Adipocyte (in vitro differentiated cells): ENCODE results near the gene BRME1.
"Not testable (repeated sequence)": the region's sequence is repeated elsewhere in the genome, so short reads cannot be mapped to it uniquely, and the experiment has no call there.

ENCODE experiments used
- DNase-seq: peaks from one replicate; pipeline ENCODE4 v3.0.0-alpha.2; 2015; ENCODE audit warnings: low read depth
- H3K27me3 ChIP-seq: replicated peaks from 2 replicates; pipeline ENCODE4 v1.7.0; 2013; ENCODE audit warnings: mild to moderate bottlenecking, low read length, moderate library complexity; ENCODE audit not compliant: control insufficient read depth, insufficient read depth
- H3K36me3 ChIP-seq: 2 replicates; pipeline ENCODE4 v1.7.0; 2013; ENCODE audit warnings: low read length, mild to moderate bottlenecking, moderate library complexity; ENCODE audit not compliant: control insufficient read depth, insufficient read depth, severe bottlenecking
- H3K4me1 ChIP-seq: 2 replicates; pipeline ENCODE4 v1.7.0; 2013; ENCODE audit warnings: mild to moderate bottlenecking, low read length, moderate library complexity; ENCODE audit not compliant: control insufficient read depth, insufficient read depth
- H3K4me3 ChIP-seq: 2 replicates; pipeline ENCODE4 v1.7.0; 2013; ENCODE audit warnings: mild to moderate bottlenecking, low read length, moderate library complexity
- H3K9ac ChIP-seq: 2 replicates; pipeline ENCODE4 v1.7.0; 2013; ENCODE audit warnings: mild to moderate bottlenecking, low read length, moderate library complexity
- H3K9me3 ChIP-seq: 2 replicates; pipeline ENCODE4 v1.7.0; 2013; ENCODE audit warnings: mild to moderate bottlenecking, low read length, moderate library complexity; ENCODE audit not compliant: control insufficient read depth

BRME1 gene

DNA sequence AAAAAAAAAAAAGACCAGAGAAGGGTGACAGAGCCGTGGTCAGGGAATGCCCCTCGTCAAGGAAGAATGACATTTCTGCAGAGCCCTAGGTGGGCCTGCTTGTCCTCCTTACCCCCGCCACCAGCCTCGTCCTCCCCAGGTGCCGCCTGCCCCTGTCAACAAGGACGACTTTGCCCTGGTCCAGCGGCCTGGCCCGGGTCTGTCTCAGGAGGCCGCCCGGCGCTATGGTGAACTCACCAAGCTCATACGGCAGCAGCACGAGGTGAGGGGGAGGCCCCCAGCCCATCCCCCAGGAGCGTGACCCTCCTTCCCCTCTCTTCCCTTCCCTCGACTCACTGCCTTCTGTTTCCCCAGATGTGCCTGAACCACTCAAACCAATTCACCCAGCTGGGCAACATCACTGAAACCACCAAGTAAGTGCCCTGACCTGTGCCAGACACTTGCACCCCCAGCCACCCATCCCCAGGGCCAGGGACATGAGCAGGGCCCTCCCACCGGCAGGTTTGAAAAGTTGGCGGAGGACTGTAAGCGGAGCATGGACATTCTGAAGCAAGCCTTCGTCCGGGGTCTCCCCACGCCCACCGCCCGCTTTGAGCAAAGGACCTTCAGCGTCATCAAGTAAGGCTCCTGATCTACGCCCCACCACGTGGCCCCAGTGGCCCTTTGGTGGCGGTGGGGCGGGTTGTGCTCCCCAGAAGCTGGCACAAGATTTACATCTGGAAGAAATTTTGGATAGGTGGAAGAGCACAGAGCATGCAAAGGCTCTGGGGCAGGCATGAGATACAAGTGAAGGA, 17.5 kb upstream of the BRME1 start:
- Histone ChIP-seq H3K4me3 (no peak overlapping the region), H3K9me3 (no peaks in the 10 kb centered on the region), H3K36me3 (peaks cover 51% of the 10 kb centered on the region), H3K9ac (no peak overlapping the region), H3K4me1 (no peaks in the 10 kb centered on the region), H3K27me3 (no peaks in the 10 kb centered on the region)
- no peak for DNase-seq

DNA sequence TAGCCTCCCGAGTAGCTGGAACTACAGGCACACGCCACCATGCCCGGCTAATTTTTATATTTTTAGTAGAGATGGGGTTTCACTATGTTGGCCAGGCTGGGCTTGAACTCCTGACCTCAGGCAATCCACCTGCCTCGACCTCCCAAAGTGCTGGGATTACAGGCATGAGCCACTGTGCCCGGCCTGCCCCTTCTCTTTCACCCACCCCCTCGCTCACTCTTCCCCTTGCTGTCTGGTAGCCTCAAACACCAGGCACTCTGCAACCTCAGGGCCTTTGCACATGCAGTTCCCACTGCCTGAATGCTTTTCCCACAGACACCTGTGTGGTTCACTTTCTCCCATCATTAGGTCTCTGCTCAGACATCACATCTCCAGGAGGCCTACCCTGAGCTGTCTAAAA, 16.2 kb upstream of the BRME1 start:
- not testable (repeated sequence) for H3K9ac ChIP-seq, H3K9me3 ChIP-seq, H3K27me3 ChIP-seq, DNase-seq, H3K4me3 ChIP-seq, H3K4me1 ChIP-seq
- peaks cover 49% of the 10 kb centered on the region for H3K36me3 ChIP-seq

DNA sequence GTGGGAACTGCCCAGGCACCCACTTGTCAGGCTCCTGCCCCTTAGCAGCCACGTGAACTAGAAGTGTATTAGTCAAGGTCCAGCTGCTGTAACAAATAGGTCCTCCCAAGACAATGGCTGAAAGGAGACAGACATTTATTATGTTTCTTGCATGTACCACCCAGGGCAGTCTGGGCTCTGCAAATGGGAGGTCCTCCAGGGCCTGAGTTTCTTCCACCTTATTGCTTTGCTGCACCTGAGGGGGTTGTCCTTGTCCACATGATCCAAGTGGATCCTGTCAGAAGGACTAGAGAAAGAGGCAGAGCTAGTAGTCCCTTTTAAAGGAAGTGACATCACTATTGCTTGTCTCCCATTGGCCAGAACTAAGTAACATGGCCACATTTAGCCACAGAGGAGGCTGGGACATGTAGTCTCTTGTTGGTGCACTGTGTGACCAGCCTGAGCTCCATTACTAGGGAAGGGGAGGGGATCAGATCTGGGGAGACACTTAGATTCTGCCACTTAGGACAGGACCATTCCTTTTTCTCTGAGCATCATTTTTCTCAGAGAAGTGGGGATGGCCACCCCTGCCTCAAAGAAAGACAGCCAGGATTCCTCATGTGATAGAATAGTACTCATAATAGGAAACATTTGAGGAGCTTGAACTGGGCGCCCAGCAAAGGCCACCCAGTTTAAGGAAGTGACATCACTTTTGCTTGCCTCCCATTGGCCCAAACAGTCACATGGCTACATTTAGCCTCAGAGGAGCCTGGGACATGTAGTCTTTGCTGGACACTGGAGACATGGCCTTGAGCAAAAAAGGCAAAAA, 15.2 kb upstream of the BRME1 start:
- Histone ChIP-seq H3K9ac (no peak overlapping the region), H3K36me3 (peaks cover 41% of the 10 kb centered on the region), H3K4me1 (no peaks in the 10 kb centered on the region), H3K4me3 (no peak overlapping the region), H3K27me3 (no peaks in the 10 kb centered on the region), H3K9me3 (no peaks in the 10 kb centered on the region)
- DNase-seq = peak; percentile 51

DNA sequence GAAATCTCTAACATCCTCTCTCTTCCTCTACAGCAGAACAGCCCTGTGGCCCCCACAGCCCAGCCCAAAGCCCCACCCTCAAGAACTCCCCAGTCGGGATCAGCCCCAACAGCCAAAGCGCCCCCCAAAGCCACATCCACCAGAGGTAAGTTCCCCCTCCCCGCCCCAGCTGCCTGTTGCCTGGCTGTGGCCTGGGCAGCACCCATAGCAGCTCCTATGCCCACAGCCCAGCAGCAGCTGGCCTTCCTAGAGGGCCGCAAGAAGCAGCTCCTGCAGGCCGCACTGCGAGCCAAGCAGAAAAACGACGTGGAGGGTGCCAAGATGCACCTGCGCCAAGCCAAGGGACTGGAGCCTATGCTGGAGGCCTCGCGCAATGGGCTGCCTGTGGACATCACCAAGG, 14.6 kb upstream of the BRME1 start:
- Histone ChIP-seq H3K27me3 (no peaks in the 10 kb centered on the region), H3K9me3 (no peaks in the 10 kb centered on the region), H3K9ac (no peak overlapping the region), H3K4me3 (no peak overlapping the region), H3K4me1 (no peaks in the 10 kb centered on the region), H3K36me3 (peaks cover 45% of the 10 kb centered on the region)
- no peak for DNase-seq

DNA sequence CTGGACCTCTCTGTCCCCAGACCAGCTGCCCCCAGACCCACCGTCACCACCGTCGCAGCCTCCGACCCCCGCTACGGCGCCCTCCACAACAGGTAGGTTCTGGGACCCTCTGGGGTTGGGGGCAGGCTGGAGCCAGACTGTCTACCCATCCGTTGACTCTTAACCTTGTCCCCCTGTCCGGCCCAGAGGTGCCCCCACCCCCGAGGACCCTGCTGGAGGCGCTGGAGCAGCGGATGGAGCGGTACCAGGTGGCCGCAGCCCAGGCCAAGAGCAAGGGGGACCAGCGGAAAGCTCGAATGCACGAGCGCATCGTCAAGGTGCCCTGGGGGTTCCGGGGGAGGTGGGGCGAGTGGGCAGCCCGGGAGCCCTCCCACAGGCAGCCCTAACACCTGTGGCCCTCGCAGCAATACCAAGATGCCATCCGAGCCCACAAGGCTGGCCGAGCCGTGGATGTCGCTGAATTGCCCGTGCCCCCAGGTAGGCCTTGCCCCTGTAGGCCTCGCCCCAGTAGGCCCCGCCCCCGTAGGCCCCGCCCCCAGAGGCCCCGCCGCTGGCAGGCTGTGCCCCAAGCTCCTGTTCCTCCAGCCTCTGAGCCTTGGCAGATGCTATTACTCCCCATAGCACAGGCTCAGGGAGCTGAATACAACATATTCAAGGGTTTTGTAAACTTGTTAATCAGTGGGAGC, 13.0 kb upstream of the BRME1 start:
- Histone ChIP-seq H3K9ac (no peak overlapping the region), H3K4me3 (no peak overlapping the region), H3K36me3 (peaks cover 45% of the 10 kb centered on the region), H3K27me3 (no peaks in the 10 kb centered on the region), H3K4me1 (no peaks in the 10 kb centered on the region), H3K9me3 (no peaks in the 10 kb centered on the region)
- no peak for DNase-seq

DNA sequence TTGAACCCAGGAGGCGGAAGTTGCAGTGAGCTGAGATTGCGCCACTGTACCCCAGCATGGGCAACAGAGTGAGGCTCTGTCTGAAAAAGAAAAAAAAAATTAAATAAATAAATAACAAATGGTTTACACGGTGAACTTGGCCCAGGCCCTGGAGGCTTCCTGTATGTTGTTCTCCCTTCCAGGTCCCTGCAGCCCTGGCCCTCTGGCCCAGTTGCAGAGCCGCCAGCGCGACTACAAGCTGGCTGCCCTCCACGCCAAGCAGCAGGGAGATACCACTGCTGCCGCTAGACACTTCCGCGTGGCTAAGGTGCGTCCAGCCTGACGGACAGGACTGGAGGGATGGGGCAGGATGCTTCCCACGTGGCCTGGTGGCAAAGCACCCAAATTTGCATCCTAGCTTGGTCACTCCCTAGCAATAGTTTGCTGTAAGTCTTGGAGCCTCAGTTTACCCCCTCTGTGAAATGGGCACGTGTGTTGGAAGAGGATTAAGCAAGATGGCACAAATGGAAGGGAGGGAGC, 12.0 kb upstream of the BRME1 start:
- peaks cover 47% of the 10 kb centered on the region for H3K36me3 ChIP-seq

DNA sequence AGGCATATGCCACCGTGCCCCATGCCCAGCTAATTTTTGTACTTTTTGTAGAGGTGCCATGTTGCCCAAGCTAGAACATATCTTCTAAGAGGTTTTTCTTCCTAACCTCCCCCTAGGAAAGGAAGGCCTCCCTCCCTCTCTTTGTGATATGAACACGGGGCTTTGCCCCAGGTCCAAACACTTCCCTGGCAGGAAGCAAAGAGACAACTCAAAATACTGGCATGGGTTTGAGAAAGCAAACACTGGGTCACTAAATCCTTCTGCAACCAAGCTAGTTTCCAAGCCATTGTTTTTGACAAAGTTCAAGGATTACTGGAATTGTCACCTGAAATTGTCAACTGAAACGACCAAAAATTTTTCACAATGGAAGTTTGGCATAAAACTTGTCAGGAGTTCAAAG, 8.9 kb upstream of the BRME1 start:
- no peak for DNase-seq
- peaks cover 33% of the 10 kb centered on the region for H3K36me3 ChIP-seq
- H3K4me1 ChIP-seq = no peaks in the 10 kb centered on the region
- H3K4me3 ChIP-seq = no peak overlapping the region
- no peaks in the 10 kb centered on the region for H3K9me3 ChIP-seq
- H3K27me3 ChIP-seq = no peaks in the 10 kb centered on the region
- no peak overlapping the region for H3K9ac ChIP-seq

More for the DNA sequence above, 12.0 kb upstream of the BRME1 start:
- DNase-seq = no peak
- no peaks in the 10 kb centered on the region for H3K4me1 ChIP-seq
- H3K27me3 ChIP-seq = no peaks in the 10 kb centered on the region
- no peaks in the 10 kb centered on the region for H3K9me3 ChIP-seq
- H3K4me3 ChIP-seq = no peak overlapping the region
- H3K9ac ChIP-seq = no peak overlapping the region

DNA sequence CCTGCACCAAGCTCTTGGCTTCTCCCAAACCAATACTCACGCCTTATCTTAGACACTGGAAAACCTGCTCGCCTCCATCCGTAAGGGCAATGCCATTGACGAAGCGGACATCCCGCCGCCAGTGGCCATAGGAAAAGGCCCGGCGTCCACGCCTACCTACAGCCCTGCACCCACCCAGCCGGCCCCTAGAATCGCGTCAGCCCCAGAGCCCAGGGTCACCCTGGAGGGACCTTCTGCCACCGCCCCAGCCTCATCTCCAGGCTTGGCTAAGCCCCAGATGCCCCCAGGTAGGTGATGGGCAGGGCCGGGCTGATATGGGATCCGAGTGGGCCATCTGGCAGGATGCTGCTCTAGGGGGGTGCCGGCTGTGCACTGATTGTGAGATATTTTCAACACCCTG, 7.4 kb upstream of the BRME1 start:
- H3K4me1 ChIP-seq = no peaks in the 10 kb centered on the region
- H3K9me3 ChIP-seq = no peaks in the 10 kb centered on the region
- H3K4me3 ChIP-seq = no peak overlapping the region
- peaks cover 33% of the 10 kb centered on the region for H3K36me3 ChIP-seq
- DNase-seq = no peak
- H3K27me3 ChIP-seq = no peaks in the 10 kb centered on the region
- no peak overlapping the region for H3K9ac ChIP-seq

DNA sequence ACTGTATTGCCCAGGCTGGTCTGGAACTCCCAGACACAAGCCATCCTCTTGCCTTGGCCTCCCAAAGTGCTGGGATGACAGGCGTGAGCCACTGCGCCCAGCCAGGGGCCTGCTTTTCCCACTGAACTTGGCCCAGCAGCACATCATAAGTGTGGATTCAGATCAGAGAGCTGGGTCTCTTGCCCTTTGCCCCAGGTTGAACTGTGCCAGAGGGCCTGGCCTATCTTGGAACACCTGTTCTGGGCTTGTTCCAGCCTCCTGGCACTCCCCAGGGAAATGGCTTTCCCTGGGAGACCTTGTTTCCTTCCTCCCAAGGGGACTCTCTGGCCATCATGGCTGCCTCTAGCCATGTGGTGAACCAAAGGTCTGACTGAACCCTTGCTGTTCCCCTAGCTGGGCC, 3.5 kb upstream of the BRME1 start:
- peaks cover 9% of the 10 kb centered on the region for H3K4me1 ChIP-seq
- DNase-seq = no peak
- no peaks in the 10 kb centered on the region for H3K27me3 ChIP-seq

DNA sequence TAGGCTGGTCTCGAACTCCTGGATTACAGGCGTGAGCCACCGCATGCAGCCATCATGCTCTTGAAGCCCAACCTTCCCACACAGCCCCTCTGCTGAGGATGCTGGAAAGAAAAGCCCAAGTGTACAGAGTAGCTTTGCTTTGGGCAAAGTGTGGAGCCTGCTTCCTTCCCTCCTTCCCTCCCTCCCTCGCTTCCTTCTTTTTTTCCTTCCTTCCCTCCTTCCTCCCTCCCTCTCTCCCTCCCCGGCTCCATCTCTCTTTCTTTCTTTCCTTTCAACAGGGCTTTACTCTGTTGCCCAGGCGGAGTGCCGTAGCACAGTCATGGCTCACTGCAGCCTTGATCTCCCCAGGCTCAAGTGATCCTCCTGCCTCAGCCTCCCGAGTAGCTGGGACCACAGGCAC, 2.8 kb upstream of the BRME1 start:
- peaks cover 9% of the 10 kb centered on the region for H3K4me1 ChIP-seq
- H3K9ac ChIP-seq = no peak overlapping the region
- no peak overlapping the region for H3K4me3 ChIP-seq
- no peaks in the 10 kb centered on the region for H3K9me3 ChIP-seq
- peaks cover 16% of the 10 kb centered on the region for H3K36me3 ChIP-seq
- no peaks in the 10 kb centered on the region for H3K27me3 ChIP-seq
- DNase-seq = no peak

More for the DNA sequence above, 3.5 kb upstream of the BRME1 start:
- Histone ChIP-seq H3K9me3 (no peaks in the 10 kb centered on the region), H3K4me3 (no peak overlapping the region), H3K9ac (no peak overlapping the region), H3K36me3 (peaks cover 18% of the 10 kb centered on the region)

DNA sequence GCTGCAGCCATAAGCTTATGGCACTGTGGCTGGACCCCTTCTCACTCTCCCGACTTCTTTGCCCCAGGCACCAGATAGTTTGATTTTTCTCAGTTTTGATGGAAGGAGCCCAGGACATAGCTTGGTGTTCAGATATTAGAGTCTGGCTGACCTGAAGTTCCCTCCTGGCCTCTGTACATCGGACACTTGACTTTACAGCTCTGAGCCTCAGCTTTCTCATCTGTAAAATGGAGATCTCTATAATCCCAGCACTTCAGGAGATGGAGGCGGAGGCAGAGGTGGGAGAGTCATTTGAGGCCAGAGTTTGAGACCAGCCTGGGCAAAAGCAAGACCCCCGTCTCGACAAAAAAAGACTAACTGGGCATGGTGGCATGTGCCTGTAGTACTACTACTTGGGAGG, 993 bp upstream of the BRME1 start:
- Histone ChIP-seq H3K4me1 (peaks cover 9% of the 10 kb centered on the region), H3K9ac (peak overlapping the region; percentile 90), H3K4me3 (peak overlapping the region; percentile 89), H3K9me3 (no peaks in the 10 kb centered on the region), H3K36me3 (peaks cover 3% of the 10 kb centered on the region), H3K27me3 (no peaks in the 10 kb centered on the region)
- DNase-seq = no peak
